Activated CD8-positive, alpha-beta memory T cell treated with anti-CD3 and anti-CD28 coated beads, Interleukin-2, amount 10 ng/mL, durations not matched to agents 7 days and 5 days (primary cell): ENCODE measurements around the gene ERMARD. TPM values are rescaled to one million over a fixed set of nuclear protein-coding genes. Genes with fewer than 3 reads are reported as not detected.

Experiments
- ATAC-seq: fragments of 150-1000 bp; cut with Tn5 transposase; one replicate; pipeline ENCODE4 v1.10.0; 2021; ENCODE audit warnings: moderate library complexity
- CTCF ChIA-PET: fragments of 350-600 bp; sonication (Branson Sonifier 250); formaldehyde crosslinking; loops from one replicate; lab custom pipeline; 2021; ENCODE audit warnings: antibody characterized with exemption; lab: Charles Lee
- DNase-seq: peaks from one replicate; pipeline ENCODE4 v3.0.0-alpha.2; 2020
- H3K27ac Mint-ChIP-seq: one replicate; pipeline ENCODE4 v1.8.0; 2021; ENCODE audit warnings: mild to moderate bottlenecking, mixed read lengths
- H3K27me3 Mint-ChIP-seq: one replicate; pipeline ENCODE4 v1.8.0; 2021; ENCODE audit warnings: mixed read lengths
- H3K36me3 Mint-ChIP-seq: one replicate; pipeline ENCODE4 v1.8.0; 2021; ENCODE audit warnings: mild to moderate bottlenecking, mixed read lengths
- H3K4me1 Mint-ChIP-seq: one replicate; pipeline ENCODE4 v1.8.0; 2021; ENCODE audit warnings: mixed read lengths
- H3K4me3 Mint-ChIP-seq: one replicate; pipeline ENCODE4 v1.8.0; 2021; ENCODE audit warnings: mild to moderate bottlenecking, moderate library complexity, mixed read lengths
- H3K9me3 Mint-ChIP-seq: one replicate; pipeline ENCODE4 v1.8.0; 2022; ENCODE audit warnings: low read depth, mixed read lengths
- total RNA-seq, 2 experiments: library from RNA; stranded (reverse); gene quantifications; one replicate each; pipeline ENCODE4 v1.2.3, GENCODE V29; 2021

The ERMARD gene
- total RNA-seq, 2 experiments from 2014 or later = 29.3 to 36.7 TPM

GRCh38 chr6:169803271-169803811 is 51.9 kb downstream of the ERMARD start:
- Mint-ChIP-seq H3K27me3 (peaks cover 73% of the 10 kb centered on the region), H3K9me3 (no peaks in the 10 kb centered on the region), H3K4me3 (peak overlapping the region; percentile 7), H3K36me3 (no peaks in the 10 kb centered on the region), H3K4me1 (peaks cover 52% of the 10 kb centered on the region), H3K27ac (peak overlapping the region; percentile 6)
- DNase-seq (peak; percentile 65), ATAC-seq (peak; percentile 56)
- CTCF ChIA-PET = interaction anchor here (0.9 to 6.2 kb wide), 7 partner anchors 9 to 726 kb away, joined by 3 to 74 read pairs (median 11); no protein-coding TSS in a partner anchor

- H3K9me3 Mint-ChIP-seq = no peaks in the 10 kb centered on the region
- CTCF ChIA-PET = interaction anchor here (0.9 to 6.2 kb wide), 6 partner anchors 10 to 726 kb away, joined by 3 to 74 read pairs (median 14); no protein-coding TSS in a partner anchor
- peak overlapping the region; percentile 7 for H3K4me3 Mint-ChIP-seq
- DNase-seq = no peak
- ATAC-seq = peak; percentile 43
- no peaks in the 10 kb centered on the region for H3K36me3 Mint-ChIP-seq
- peaks cover 68% of the 10 kb centered on the region for H3K27me3 Mint-ChIP-seq
- peaks cover 52% of the 10 kb centered on the region for H3K4me1 Mint-ChIP-seq
- H3K27ac Mint-ChIP-seq = peak overlapping the region; percentile 2
Observed at GRCh38 chr6:169803816-169804340, 52.5 kb downstream of the ERMARD start.

- Mint-ChIP-seq H3K27me3 (peaks cover 63% of the 10 kb centered on the region), H3K4me3 (no peak overlapping the region), H3K27ac (no peak overlapping the region), H3K4me1 (peaks cover 52% of the 10 kb centered on the region), H3K36me3 (no peaks in the 10 kb centered on the region), H3K9me3 (no peaks in the 10 kb centered on the region)
- DNase-seq = peak; percentile 46
- CTCF ChIA-PET = interaction anchor here (2.7 to 6.2 kb wide), 4 partner anchors 11 to 713 kb away, joined by 11 to 74 read pairs (median 22); no protein-coding TSS in a partner anchor
- ATAC-seq = peak; percentile 13
Observed at GRCh38 chr6:169804427-169804826, 53.0 kb downstream of the ERMARD start.

- Mint-ChIP-seq H3K36me3 (no peaks in the 10 kb centered on the region), H3K27ac (no peak overlapping the region), H3K27me3 (peaks cover 59% of the 10 kb centered on the region), H3K4me1 (peaks cover 52% of the 10 kb centered on the region), H3K9me3 (no peaks in the 10 kb centered on the region), H3K4me3 (no peak overlapping the region)
- ATAC-seq (no peak), DNase-seq (peak; percentile 40)
- CTCF ChIA-PET = interaction anchor here (2.7 to 6.2 kb wide), 4 partner anchors 11 to 712 kb away, joined by 11 to 74 read pairs (median 22); no protein-coding TSS in a partner anchor
Observed at GRCh38 chr6:169805242-169805838, 53.9 kb downstream of the ERMARD start.

GRCh38 chr6:169806701-169807100 is 55.3 kb downstream of the ERMARD start:
- H3K27me3 Mint-ChIP-seq = peaks cover 57% of the 10 kb centered on the region

GRCh38 chr6:169807229-169807628 is 55.8 kb downstream of the ERMARD start:
- H3K27me3 Mint-ChIP-seq = peaks cover 54% of the 10 kb centered on the region
- H3K9me3 Mint-ChIP-seq = no peaks in the 10 kb centered on the region
- DNase-seq = peak; percentile 40
- H3K4me3 Mint-ChIP-seq = no peak overlapping the region
- ATAC-seq = no peak
- H3K36me3 Mint-ChIP-seq = no peaks in the 10 kb centered on the region
- peaks cover 51% of the 10 kb centered on the region for H3K4me1 Mint-ChIP-seq
- H3K27ac Mint-ChIP-seq = peak overlapping the region; percentile 13
- CTCF ChIA-PET = interaction anchor here (1.0 to 6.2 kb wide), 5 partner anchors 13 to 710 kb away, joined by 4 to 74 read pairs (median 4); no protein-coding TSS in a partner anchor

More at GRCh38 chr6:169806701-169807100, 55.3 kb downstream of the ERMARD start:
- H3K4me3 Mint-ChIP-seq = no peak overlapping the region
- H3K4me1 Mint-ChIP-seq = peaks cover 52% of the 10 kb centered on the region
- ATAC-seq (no peak), DNase-seq (peak; percentile 43)
- no peaks in the 10 kb centered on the region for H3K9me3 Mint-ChIP-seq
- CTCF ChIA-PET = interaction anchor here (1.0 to 6.2 kb wide), 5 partner anchors 13 to 710 kb away, joined by 4 to 74 read pairs (median 4); no protein-coding TSS in a partner anchor
- H3K36me3 Mint-ChIP-seq = no peaks in the 10 kb centered on the region
- H3K27ac Mint-ChIP-seq = peak overlapping the region; percentile 4

GRCh38 chr6:169807699-169808607 is 56.5 kb downstream of the ERMARD start:
- H3K4me3 Mint-ChIP-seq = no peak overlapping the region
- H3K27ac Mint-ChIP-seq = no peak overlapping the region
- H3K9me3 Mint-ChIP-seq = no peaks in the 10 kb centered on the region
- DNase-seq (peak; percentile 23), ATAC-seq (no peak)
- H3K36me3 Mint-ChIP-seq = no peaks in the 10 kb centered on the region
- CTCF ChIA-PET = interaction anchor here (1.0 to 6.2 kb wide), 5 partner anchors 14 to 709 kb away, joined by 4 to 74 read pairs (median 4); no protein-coding TSS in a partner anchor
- peaks cover 53% of the 10 kb centered on the region for H3K27me3 Mint-ChIP-seq
- peaks cover 47% of the 10 kb centered on the region for H3K4me1 Mint-ChIP-seq

GRCh38 chr6:169808608-169808967 is 57.2 kb downstream of the ERMARD start:
- Mint-ChIP-seq H3K36me3 (no peaks in the 10 kb centered on the region), H3K4me3 (no peak overlapping the region), H3K27me3 (peaks cover 56% of the 10 kb centered on the region), H3K27ac (no peak overlapping the region), H3K9me3 (no peaks in the 10 kb centered on the region), H3K4me1 (peaks cover 41% of the 10 kb centered on the region)
- ATAC-seq (no peak), DNase-seq (no peak)
- CTCF ChIA-PET = no interaction called here

- peaks cover 49% of the 10 kb centered on the region for H3K27me3 Mint-ChIP-seq
- DNase-seq (no peak), ATAC-seq (no peak)
- H3K4me1 Mint-ChIP-seq = peaks cover 33% of the 10 kb centered on the region
- no peak overlapping the region for H3K4me3 Mint-ChIP-seq
- H3K36me3 Mint-ChIP-seq = no peaks in the 10 kb centered on the region
- H3K27ac Mint-ChIP-seq = no peak overlapping the region
- H3K9me3 Mint-ChIP-seq = no peaks in the 10 kb centered on the region
- CTCF ChIA-PET = no interaction called here
Observed at GRCh38 chr6:169809386-169809785, 58.0 kb downstream of the ERMARD start.

- Mint-ChIP-seq H3K27ac (no peak overlapping the region), H3K27me3 (peaks cover 43% of the 10 kb centered on the region), H3K9me3 (no peaks in the 10 kb centered on the region), H3K4me3 (no peak overlapping the region), H3K4me1 (peaks cover 24% of the 10 kb centered on the region), H3K36me3 (no peaks in the 10 kb centered on the region)
- DNase-seq (peak; percentile 35), ATAC-seq (no peak)
- CTCF ChIA-PET = interaction anchor here (0.7 kb wide), 1 partner anchor 15 kb away, joined by 3 read pairs; no protein-coding TSS in a partner anchor
Observed at GRCh38 chr6:169810066-169810989, 58.9 kb downstream of the ERMARD start.

- peak; percentile 29 for DNase-seq
- H3K27ac Mint-ChIP-seq = no peak overlapping the region
- CTCF ChIA-PET = no interaction called here
- H3K4me3 Mint-ChIP-seq = no peak overlapping the region
- H3K36me3 Mint-ChIP-seq = no peaks in the 10 kb centered on the region
- no peaks in the 10 kb centered on the region for H3K9me3 Mint-ChIP-seq
- H3K4me1 Mint-ChIP-seq = peaks cover 16% of the 10 kb centered on the region
- H3K27me3 Mint-ChIP-seq = peaks cover 42% of the 10 kb centered on the region
- no peak for ATAC-seq
Observed at GRCh38 chr6:169811072-169811471, 59.6 kb downstream of the ERMARD start.
